HepG2 (cell line): ENCODE measurements around the gene NKD1. TPM values are rescaled to one million over a fixed set of nuclear protein-coding genes. Genes with fewer than 3 reads are reported as not detected.

Source experiments
- CHD2 ChIP-seq: IDR thresholded peaks from 2 replicates; pipeline ENCODE4 v1.6.1; 2011; ENCODE audit warnings: low read depth, low read length, improper control_type of control experiment
- DNMT1 ChIP-seq: sonication (generic); formaldehyde crosslinking; IDR thresholded peaks from 2 replicates; pipeline ENCODE4 v1.5.1; 2020; ENCODE audit warnings: mild to moderate bottlenecking, missing genetic modification reagents
- EED ChIP-seq: sonication (generic); formaldehyde crosslinking; IDR thresholded peaks from 2 replicates; pipeline ENCODE4 v1.5.0; 2020; ENCODE audit warnings: mild to moderate bottlenecking, missing genetic modification reagents
- FOXP4 ChIP-seq: sonication (generic); formaldehyde crosslinking; IDR thresholded peaks from 2 replicates; pipeline ENCODE4 v1.4.0; 2020; ENCODE audit warnings: missing genetic modification reagents
- ISX ChIP-seq: sonication (generic); formaldehyde crosslinking; conservative IDR thresholded peaks from 2 replicates; pipeline ENCODE4 v1.5.0; 2020; ENCODE audit warnings: missing genetic modification reagents
- NR1H2 ChIP-seq: sonication (generic); formaldehyde crosslinking; IDR thresholded peaks from 2 replicates; pipeline ENCODE4 v1.8.1; 2022; ENCODE audit warnings: low read depth, missing genetic modification reagents, borderline replicate concordance
- RNF219 ChIP-seq: sonication (generic); formaldehyde crosslinking; IDR thresholded peaks from 2 replicates; pipeline ENCODE4 v1.5.0; 2020; ENCODE audit warnings: mild to moderate bottlenecking, missing genetic modification reagents
- TBP ChIP-seq: sonication (generic); formaldehyde crosslinking; IDR thresholded peaks from 2 replicates; pipeline ENCODE4 v1.5.0; 2020; ENCODE audit warnings: missing genetic modification reagents
- ZFP1 ChIP-seq: IDR thresholded peaks from 2 replicates; pipeline ENCODE4 v1.6.1; 2016
- ZFP62 ChIP-seq: sonication (generic); formaldehyde crosslinking; IDR thresholded peaks from 2 replicates; pipeline ENCODE4 v1.4.0; 2020; ENCODE audit warnings: missing genetic modification reagents
- ZNF232 ChIP-seq: sonication (generic); formaldehyde crosslinking; IDR thresholded peaks from 2 replicates; pipeline ENCODE4 v1.4.0; 2020; ENCODE audit warnings: missing genetic modification reagents, borderline replicate concordance
- ZNF503 ChIP-seq: sonication (generic); formaldehyde crosslinking; IDR thresholded peaks from 2 replicates; pipeline ENCODE4 v1.4.0; 2020; ENCODE audit warnings: missing genetic modification reagents
- polyA plus RNA-seq, 8 experiments: library from polyadenylated mRNA; depleted of rRNA in 3 of 8; stranded (reverse) in 7 of 8; unstranded in 1 of 8; fragments of >200 nt; fragmentation: Illumina TruSeq in 4 of 8; extraction: Trizol in 4 of 8; gene quantifications; 2 replicates each; pipeline versions ENCODE4 v1.2.1 to v1.2.3, GENCODE V29; 2011 to 2016; ENCODE audit warnings: low read depth in 4 of 8, missing spikeins in 1 of 8, mixed read lengths in 1 of 8; ENCODE audit not compliant: insufficient read depth in 1 of 8
- total RNA-seq, 5 experiments: library from RNA; depleted of rRNA; stranded (reverse); fragments of >200 nt; fragmentation: Illumina TruSeq; extraction: Trizol; gene quantifications; 2 replicates each; pipeline ENCODE4 v1.2.3, GENCODE V29; 2016; ENCODE audit warnings: low read depth in 1 of 5
- TF ChIP-seq, protein P1 (sequence below): sonication (generic); formaldehyde crosslinking; IDR thresholded peaks from 2 replicates; pipeline ENCODE4 v1.4.0; 2020; ENCODE audit warnings: missing genetic modification reagents
- TF ChIP-seq, protein P2 (sequence below): sonication (generic); formaldehyde crosslinking; IDR thresholded peaks from 2 replicates; pipeline ENCODE4 v1.5.0; 2020; ENCODE audit warnings: missing genetic modification reagents
- TF ChIP-seq, protein P3 (sequence below): sonication (generic); formaldehyde crosslinking; IDR thresholded peaks from 2 replicates; pipeline ENCODE4 v1.4.0; 2020; ENCODE audit warnings: missing genetic modification reagents, borderline replicate concordance

NKD1 gene
- total and polyA plus RNA-seq, 2 of the 13 experiments (the other 11 are each of a cell fraction or from before 2014, with no cell fraction given): 70.4 to 121 TPM

- TF ChIP-seq EED (CRISPR knock-in tag) (no peak), NR1H2 (CRISPR knock-in tag) (no peak), ISX (CRISPR knock-in tag) (no peak), TBP (CRISPR knock-in tag) (no peak), ZNF232 (CRISPR knock-in tag) (0 out of 2 replicates have a peak, but pooled peaks have one; percentile 15), ZFP1 (CRISPR knock-in tag) (no peak), CHD2 (no peak), ZFP62 (no peak), DNMT1 (CRISPR knock-in tag) (no peak), ZNF503 (CRISPR knock-in tag) (0 out of 2 replicates have a peak, but pooled peaks have one; percentile 11), FOXP4 (no peak), RNF219 (CRISPR knock-in tag) (no peak)
- TF ChIP-seq, protein P1, sequence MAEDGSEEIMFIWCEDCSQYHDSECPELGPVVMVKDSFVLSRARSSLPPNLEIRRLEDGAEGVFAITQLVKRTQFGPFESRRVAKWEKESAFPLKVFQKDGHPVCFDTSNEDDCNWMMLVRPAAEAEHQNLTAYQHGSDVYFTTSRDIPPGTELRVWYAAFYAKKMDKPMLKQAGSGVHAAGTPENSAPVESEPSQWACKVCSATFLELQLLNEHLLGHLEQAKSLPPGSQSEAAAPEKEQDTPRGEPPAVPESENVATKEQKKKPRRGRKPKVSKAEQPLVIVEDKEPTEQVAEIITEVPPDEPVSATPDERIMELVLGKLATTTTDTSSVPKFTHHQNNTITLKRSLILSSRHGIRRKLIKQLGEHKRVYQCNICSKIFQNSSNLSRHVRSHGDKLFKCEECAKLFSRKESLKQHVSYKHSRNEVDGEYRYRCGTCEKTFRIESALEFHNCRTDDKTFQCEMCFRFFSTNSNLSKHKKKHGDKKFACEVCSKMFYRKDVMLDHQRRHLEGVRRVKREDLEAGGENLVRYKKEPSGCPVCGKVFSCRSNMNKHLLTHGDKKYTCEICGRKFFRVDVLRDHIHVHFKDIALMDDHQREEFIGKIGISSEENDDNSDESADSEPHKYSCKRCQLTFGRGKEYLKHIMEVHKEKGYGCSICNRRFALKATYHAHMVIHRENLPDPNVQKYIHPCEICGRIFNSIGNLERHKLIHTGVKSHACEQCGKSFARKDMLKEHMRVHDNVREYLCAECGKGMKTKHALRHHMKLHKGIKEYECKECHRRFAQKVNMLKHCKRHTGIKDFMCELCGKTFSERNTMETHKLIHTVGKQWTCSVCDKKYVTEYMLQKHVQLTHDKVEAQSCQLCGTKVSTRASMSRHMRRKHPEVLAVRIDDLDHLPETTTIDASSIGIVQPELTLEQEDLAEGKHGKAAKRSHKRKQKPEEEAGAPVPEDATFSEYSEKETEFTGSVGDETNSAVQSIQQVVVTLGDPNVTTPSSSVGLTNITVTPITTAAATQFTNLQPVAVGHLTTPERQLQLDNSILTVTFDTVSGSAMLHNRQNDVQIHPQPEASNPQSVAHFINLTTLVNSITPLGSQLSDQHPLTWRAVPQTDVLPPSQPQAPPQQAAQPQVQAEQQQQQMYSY (CRISPR knock-in tag): no peak
- TF ChIP-seq, protein P2, sequence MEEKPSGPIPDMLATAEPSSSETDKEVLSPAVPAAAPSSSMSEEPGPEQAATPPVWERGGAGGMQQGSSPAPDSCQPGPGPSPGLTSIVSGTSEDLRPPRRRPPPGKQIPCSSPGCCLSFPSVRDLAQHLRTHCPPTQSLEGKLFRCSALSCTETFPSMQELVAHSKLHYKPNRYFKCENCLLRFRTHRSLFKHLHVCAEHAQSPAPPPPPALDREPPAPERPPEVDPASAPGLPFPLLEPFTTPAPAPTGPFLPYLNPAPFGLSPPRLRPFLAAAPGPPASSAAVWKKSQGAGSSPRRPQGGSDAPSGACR (CRISPR knock-in tag): no peak
- TF ChIP-seq, protein P3, sequence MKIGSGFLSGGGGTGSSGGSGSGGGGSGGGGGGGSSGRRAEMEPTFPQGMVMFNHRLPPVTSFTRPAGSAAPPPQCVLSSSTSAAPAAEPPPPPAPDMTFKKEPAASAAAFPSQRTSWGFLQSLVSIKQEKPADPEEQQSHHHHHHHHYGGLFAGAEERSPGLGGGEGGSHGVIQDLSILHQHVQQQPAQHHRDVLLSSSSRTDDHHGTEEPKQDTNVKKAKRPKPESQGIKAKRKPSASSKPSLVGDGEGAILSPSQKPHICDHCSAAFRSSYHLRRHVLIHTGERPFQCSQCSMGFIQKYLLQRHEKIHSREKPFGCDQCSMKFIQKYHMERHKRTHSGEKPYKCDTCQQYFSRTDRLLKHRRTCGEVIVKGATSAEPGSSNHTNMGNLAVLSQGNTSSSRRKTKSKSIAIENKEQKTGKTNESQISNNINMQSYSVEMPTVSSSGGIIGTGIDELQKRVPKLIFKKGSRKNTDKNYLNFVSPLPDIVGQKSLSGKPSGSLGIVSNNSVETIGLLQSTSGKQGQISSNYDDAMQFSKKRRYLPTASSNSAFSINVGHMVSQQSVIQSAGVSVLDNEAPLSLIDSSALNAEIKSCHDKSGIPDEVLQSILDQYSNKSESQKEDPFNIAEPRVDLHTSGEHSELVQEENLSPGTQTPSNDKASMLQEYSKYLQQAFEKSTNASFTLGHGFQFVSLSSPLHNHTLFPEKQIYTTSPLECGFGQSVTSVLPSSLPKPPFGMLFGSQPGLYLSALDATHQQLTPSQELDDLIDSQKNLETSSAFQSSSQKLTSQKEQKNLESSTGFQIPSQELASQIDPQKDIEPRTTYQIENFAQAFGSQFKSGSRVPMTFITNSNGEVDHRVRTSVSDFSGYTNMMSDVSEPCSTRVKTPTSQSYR (CRISPR knock-in tag): no peak
Observed at GRCh38 chr16:50539822-50540710, 8.1 kb upstream of the NKD1 start (continued).
